SK-N-SH treated with all-trans-retinoic acid at 6 μM for 48 hours (cell line): ENCODE data around the gene PCGF6.

ENCODE experiments used
- ARNTL ChIP-seq: fragments of 450-650 bp; formaldehyde crosslinking; IDR thresholded peaks from 2 replicates; pipeline ENCODE4 v1.5.0; 2020; ENCODE audit warnings: low read depth, mild to moderate bottlenecking, moderate library complexity, borderline replicate concordance
- BACH2 ChIP-seq: fragments of 250-450 bp; sonication (Bioruptor Pico); IDR thresholded peaks from 2 replicates; pipeline ENCODE4 v1.9.0; 2021; ENCODE audit warnings: mild to moderate bottlenecking, borderline replicate concordance
- CSRNP3 ChIP-seq: fragments of 250-450 bp; sonication (Bioruptor Pico); IDR thresholded peaks from 2 replicates; pipeline ENCODE4 v1.5.1; 2021; ENCODE audit warnings: mild to moderate bottlenecking, moderate library complexity
- ESRRG ChIP-seq: fragments of 250-450 bp; sonication (Bioruptor Pico); IDR thresholded peaks from 2 replicates; pipeline ENCODE4 v1.6.1; 2021; ENCODE audit warnings: mild to moderate bottlenecking
- GLIS3 ChIP-seq: fragments of 250-450 bp; sonication (Bioruptor Pico); IDR thresholded peaks from 2 replicates; pipeline ENCODE4 v1.5.0; 2020; ENCODE audit warnings: mild to moderate bottlenecking, moderate library complexity
- RARB ChIP-seq: fragments of 250-450 bp; sonication (Bioruptor Pico); IDR thresholded peaks from 2 replicates; pipeline ENCODE4 v1.8.0; 2021; ENCODE audit warnings: mild to moderate bottlenecking, moderate library complexity
- TCF4 ChIP-seq: fragments of 250-450 bp; sonication (Bioruptor Pico); IDR thresholded peaks from 2 replicates; pipeline ENCODE4 v1.8.0; 2021; ENCODE audit warnings: mild to moderate bottlenecking, moderate library complexity, borderline replicate concordance
- ZFP3 ChIP-seq: fragments of 250-450 bp; sonication (Bioruptor Pico); IDR thresholded peaks from 2 replicates; pipeline ENCODE4 v1.5.0; 2020; ENCODE audit warnings: mild to moderate bottlenecking, moderate library complexity
- TF ChIP-seq, protein P1 (sequence below): fragments of 250-450 bp; sonication (Bioruptor Pico); IDR thresholded peaks from 2 replicates; pipeline ENCODE4 v1.8.0; 2021; ENCODE audit warnings: low read depth, mild to moderate bottlenecking, moderate library complexity, borderline replicate concordance

- no peak for TF ChIP-seq RARB (CRISPR knock-in tag)
- no peak for TF ChIP-seq BACH2 (CRISPR knock-in tag)
- TF ChIP-seq TCF4 (CRISPR knock-in tag), result no peak
- TF ChIP-seq, protein P1, sequence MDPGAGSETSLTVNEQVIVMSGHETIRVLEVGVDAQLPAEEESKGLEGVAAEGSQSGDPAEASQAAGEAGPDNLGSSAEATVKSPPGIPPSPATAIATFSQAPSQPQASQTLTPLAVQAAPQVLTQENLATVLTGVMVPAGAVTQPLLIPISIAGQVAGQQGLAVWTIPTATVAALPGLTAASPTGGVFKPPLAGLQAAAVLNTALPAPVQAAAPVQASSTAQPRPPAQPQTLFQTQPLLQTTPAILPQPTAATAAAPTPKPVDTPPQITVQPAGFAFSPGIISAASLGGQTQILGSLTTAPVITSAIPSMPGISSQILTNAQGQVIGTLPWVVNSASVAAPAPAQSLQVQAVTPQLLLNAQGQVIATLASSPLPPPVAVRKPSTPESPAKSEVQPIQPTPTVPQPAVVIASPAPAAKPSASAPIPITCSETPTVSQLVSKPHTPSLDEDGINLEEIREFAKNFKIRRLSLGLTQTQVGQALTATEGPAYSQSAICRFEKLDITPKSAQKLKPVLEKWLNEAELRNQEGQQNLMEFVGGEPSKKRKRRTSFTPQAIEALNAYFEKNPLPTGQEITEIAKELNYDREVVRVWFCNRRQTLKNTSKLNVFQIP, result no peak
- no peak for TF ChIP-seq ZFP3 (CRISPR knock-in tag)
- no peak for TF ChIP-seq ESRRG (CRISPR knock-in tag)
- no peak for TF ChIP-seq GLIS3 (CRISPR knock-in tag)
- no peak for TF ChIP-seq CSRNP3
- TF ChIP-seq ARNTL, result no peak
Measured at GRCh38 chr10:103310197-103310596, 40.7 kb downstream of the PCGF6 start.
